Measurements from ENCODE around the gene CHN1. TPM values are rescaled to one million over a fixed set of nuclear protein-coding genes. Genes with fewer than 3 reads are reported as not detected.
A peak's percentile ranks its signal among the peaks of the same experiment; 100 is the strongest.

The CHN1 gene
- total and polyA plus RNA-seq, 3 donors from 2014 or later: 30.1 to 47.7 (median 42.6) TPM

- Histone ChIP-seq H3K4me1 (no peaks in the 10 kb centered on the region), H3K4me3 (no peak overlapping the region), H3K27ac (no peak overlapping the region), H3K27me3 (no peaks in the 10 kb centered on the region), H3K9me3 (no peaks in the 10 kb centered on the region), H3K36me3 (ENCODE audit: low read depth, missing control alignments) (no peaks in the 10 kb centered on the region)
- WGBS, 2 donors: 96 to 98% methylated on average over 1 of the region's 1 CpG
- intact Hi-C loops (cut with DNase I; ENCODE audit: low total_unique reads): no loop called here
- no peak for TF ChIP-seq POLR2A (IDR thresholded peaks at IDR 0.05)
- no peak for TF ChIP-seq CTCF (IDR thresholded peaks at IDR 0.05)
- no peak for DNase-seq
These were observed 142.0 kb downstream of the CHN1 start for GRCh38 chr2:174863183-174863582.

- intact Hi-C loops (cut with DNase I; ENCODE audit: low total_unique reads): no loop called here
These were observed 145.5 kb downstream of the CHN1 start for GRCh38 chr2:174859563-174860169.

GRCh38 chr2:174858745-174859144 is 146.4 kb downstream of the CHN1 start:
- Histone ChIP-seq H3K4me3 (no peak overlapping the region), H3K27me3 (no peaks in the 10 kb centered on the region), H3K4me1 (no peaks in the 10 kb centered on the region), H3K9me3 (no peaks in the 10 kb centered on the region), H3K27ac (no peak overlapping the region), H3K36me3 (ENCODE audit: low read depth, missing control alignments) (no peaks in the 10 kb centered on the region)
- no peak for TF ChIP-seq CTCF (IDR thresholded peaks at IDR 0.05)
- TF ChIP-seq POLR2A (IDR thresholded peaks at IDR 0.05): no peak
- intact Hi-C loops (cut with DNase I; ENCODE audit: low total_unique reads): no loop called here
- no peak for DNase-seq

More at GRCh38 chr2:174859563-174860169, 145.5 kb downstream of the CHN1 start:
- 93 to 96% methylated on average over 1 of the region's 1 CpG for WGBS, 2 donors
- no peak overlapping the region for H3K4me3 ChIP-seq
- H3K9me3 ChIP-seq: no peaks in the 10 kb centered on the region
- H3K36me3 ChIP-seq (ENCODE audit: low read depth, missing control alignments): no peaks in the 10 kb centered on the region
- DNase-seq: no peak
- H3K27me3 ChIP-seq: no peaks in the 10 kb centered on the region
- H3K4me1 ChIP-seq: no peaks in the 10 kb centered on the region
- H3K27ac ChIP-seq: no peak overlapping the region
- TF ChIP-seq CTCF (IDR thresholded peaks at IDR 0.05) (no peak), POLR2A (IDR thresholded peaks at IDR 0.05) (no peak)

GRCh38 chr2:174856447-174856846 is 148.7 kb downstream of the CHN1 start:
- WGBS, 2 donors: 79 to 90% methylated on average over 3 of the region's 3 CpGs
- no peaks in the 10 kb centered on the region for H3K36me3 ChIP-seq (ENCODE audit: low read depth, missing control alignments)
- no peak for TF ChIP-seq POLR2A (IDR thresholded peaks at IDR 0.05)
- no peak for DNase-seq
- H3K27ac ChIP-seq: no peak overlapping the region
- H3K27me3 ChIP-seq: no peaks in the 10 kb centered on the region
- intact Hi-C loops (cut with DNase I; ENCODE audit: low total_unique reads): no loop called here
- no peaks in the 10 kb centered on the region for H3K9me3 ChIP-seq
- no peak overlapping the region for H3K4me3 ChIP-seq
- no peaks in the 10 kb centered on the region for H3K4me1 ChIP-seq

- H3K27ac ChIP-seq: no peak overlapping the region
- H3K4me3 ChIP-seq: peak overlapping the region in 1 of 2 donors; percentile 18
- no peaks in the 10 kb centered on the region for H3K4me1 ChIP-seq
- TF ChIP-seq POLR2A (IDR thresholded peaks at IDR 0.05): no peak
- no peak for TF ChIP-seq CTCF (IDR thresholded peaks at IDR 0.05)
- H3K27me3 ChIP-seq: no peaks in the 10 kb centered on the region
- WGBS, 2 donors: 21 to 41% methylated on average over 8 of the region's 8 CpGs
- intact Hi-C loops (cut with DNase I; ENCODE audit: low total_unique reads): no loop called here
- peak; percentile 33 for DNase-seq
- no peaks in the 10 kb centered on the region for H3K36me3 ChIP-seq (ENCODE audit: low read depth, missing control alignments)
- no peaks in the 10 kb centered on the region for H3K9me3 ChIP-seq
These were observed 157.9 kb downstream of the CHN1 start for GRCh38 chr2:174846941-174847938.

Data from testis (tissue), 3 donors.